ENCODE results near the gene JHY. TPM values are rescaled to one million over a fixed set of nuclear protein-coding genes. Genes with fewer than 3 reads are reported as not detected.

The JHY gene
- total RNA-seq, 1 experiment from 2014 or later: 0.79 TPM

DNA sequence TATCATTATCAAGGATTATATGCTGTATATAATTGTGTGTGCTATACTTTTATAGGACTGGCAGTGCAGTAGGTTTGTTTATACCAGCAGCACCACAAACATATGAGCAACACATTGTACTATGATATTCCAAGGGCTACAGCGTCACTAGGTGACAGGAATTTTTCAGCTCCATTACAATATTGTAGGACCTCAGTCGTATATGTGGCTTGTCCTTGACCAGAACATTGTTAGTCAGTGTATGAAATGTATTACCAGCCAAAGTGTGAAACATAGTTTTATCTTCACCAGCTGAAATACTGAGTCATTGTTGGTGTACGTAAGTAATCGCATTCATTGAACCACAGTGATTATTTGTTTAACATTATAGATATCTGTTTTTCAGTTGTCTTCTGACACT lies 20.4 kb downstream of the JHY start:
- H3K4me1 Mint-ChIP-seq: peaks cover 2 to 6% of the 10 kb centered on the region in 2 experiments; a peak in 3 of 4 replicates
- H3K27ac ChIP-seq (ENCODE audit: insufficient read length, low read depth, low read length): no peak overlapping the region
- H3K4me2 ChIP-seq (ENCODE audit: insufficient read depth, insufficient read length, low read length): no peak overlapping the region
- H3K9me3 ChIP-seq (ENCODE audit: control insufficient read depth, low read depth, low read length): no peaks in the 10 kb centered on the region
- H2BK120ac ChIP-seq (ENCODE audit: low read depth, low read length, poor library complexity, severe bottlenecking): no peak overlapping the region
- no peaks in the 10 kb centered on the region for H4K20me1 ChIP-seq (ENCODE audit: control insufficient read depth, insufficient read depth, insufficient read length)
- peaks cover 4% of the 10 kb centered on the region; the same call in 1 of the 2 replicates for H3K27me3 Mint-ChIP-seq (ENCODE audit: low read depth)
- no peaks in the 10 kb centered on the region for H3K23me2 ChIP-seq (ENCODE audit: insufficient read length, low read depth, low read length, poor library complexity, severe bottlenecking)
- H3K36me3 Mint-ChIP-seq (ENCODE audit: insufficient read depth in 1 of 3, low read depth in 3 of 3): no peaks in the 10 kb centered on the region
- no peak for DNase-seq
- no peak overlapping the region for H3K56ac ChIP-seq (ENCODE audit: insufficient read length, low read depth, low read length)
- WGBS (ENCODE audit: extremely low coverage, insufficient read length, low lambda C conversion rate): no CpG with 5 or more reads among the region's 4 CpGs
- no peak overlapping the region for H4K8ac ChIP-seq (replicated peaks; ENCODE audit: insufficient read length, low read depth, low read length)
- H4K5ac ChIP-seq (ENCODE audit: insufficient read length, low read depth, low read length): no peak overlapping the region
- H3K18ac ChIP-seq (ENCODE audit: insufficient read length, low read depth, low read length): no peak overlapping the region
- H2BK20ac ChIP-seq (ENCODE audit: low read depth, low read length, poor library complexity, severe bottlenecking): no peak overlapping the region
- H3K14ac ChIP-seq (ENCODE audit: insufficient read depth, low read length): no peak overlapping the region
- H3K4me1 ChIP-seq (ENCODE audit: insufficient read depth, low read length): no peaks in the 10 kb centered on the region
- H2AK5ac ChIP-seq (ENCODE audit: insufficient read length, low read length): no peak overlapping the region
- no peak overlapping the region for H3K9ac ChIP-seq (ENCODE audit: extremely low read depth, insufficient read length, low read length)
- H3K4me3 Mint-ChIP-seq: no peak overlapping the region
- TF ChIP-seq, protein P1, sequence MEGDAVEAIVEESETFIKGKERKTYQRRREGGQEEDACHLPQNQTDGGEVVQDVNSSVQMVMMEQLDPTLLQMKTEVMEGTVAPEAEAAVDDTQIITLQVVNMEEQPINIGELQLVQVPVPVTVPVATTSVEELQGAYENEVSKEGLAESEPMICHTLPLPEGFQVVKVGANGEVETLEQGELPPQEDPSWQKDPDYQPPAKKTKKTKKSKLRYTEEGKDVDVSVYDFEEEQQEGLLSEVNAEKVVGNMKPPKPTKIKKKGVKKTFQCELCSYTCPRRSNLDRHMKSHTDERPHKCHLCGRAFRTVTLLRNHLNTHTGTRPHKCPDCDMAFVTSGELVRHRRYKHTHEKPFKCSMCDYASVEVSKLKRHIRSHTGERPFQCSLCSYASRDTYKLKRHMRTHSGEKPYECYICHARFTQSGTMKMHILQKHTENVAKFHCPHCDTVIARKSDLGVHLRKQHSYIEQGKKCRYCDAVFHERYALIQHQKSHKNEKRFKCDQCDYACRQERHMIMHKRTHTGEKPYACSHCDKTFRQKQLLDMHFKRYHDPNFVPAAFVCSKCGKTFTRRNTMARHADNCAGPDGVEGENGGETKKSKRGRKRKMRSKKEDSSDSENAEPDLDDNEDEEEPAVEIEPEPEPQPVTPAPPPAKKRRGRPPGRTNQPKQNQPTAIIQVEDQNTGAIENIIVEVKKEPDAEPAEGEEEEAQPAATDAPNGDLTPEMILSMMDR (conservative IDR thresholded peaks at IDR 0.05): no peak
- no peak overlapping the region for H3T11ph ChIP-seq (ENCODE audit: low read length)
- no peaks in the 10 kb centered on the region for H3K79me1 ChIP-seq (ENCODE audit: insufficient read depth, low read depth, low read length, poor library complexity, severe bottlenecking)
- H3K79me2 ChIP-seq (ENCODE audit: insufficient read depth, low read length): no peaks in the 10 kb centered on the region
- no peak overlapping the region for H4K91ac ChIP-seq (ENCODE audit: insufficient read length, low read depth, low read length)
- no peak overlapping the region for H3K23ac ChIP-seq (ENCODE audit: insufficient read length, low read depth, low read length)
- no peak overlapping the region for H2AFZ ChIP-seq (ENCODE audit: low read length)
- H3K27ac Mint-ChIP-seq: no peak overlapping the region
- no peaks in the 10 kb centered on the region for H3K9me3 Mint-ChIP-seq
- no peak overlapping the region for H3K4ac ChIP-seq (ENCODE audit: low read depth, low read length)
- no peak overlapping the region for H2BK12ac ChIP-seq (ENCODE audit: insufficient read length, low read depth, low read length)
- no peak overlapping the region for H2BK15ac ChIP-seq (ENCODE audit: low read depth, low read length)
- no peak overlapping the region for H2BK5ac ChIP-seq (ENCODE audit: insufficient read length, low read length)
- H3K27me3 ChIP-seq (ENCODE audit: insufficient read depth, low read length): no peaks in the 10 kb centered on the region
